NCI-H2227 (cell line): ENCODE data around the gene PUS1.
"Not testable (repeated sequence)": the region's sequence is repeated elsewhere in the genome, so short reads cannot be mapped to it uniquely, and the experiment has no call there.

ENCODE experiments used
- DNase-seq: peaks from one replicate; lab custom pipeline; 2025; ENCODE audit not compliant: unreplicated experiment; lab: John Stamatoyannopoulos, UW

Gene PUS1

DNA sequence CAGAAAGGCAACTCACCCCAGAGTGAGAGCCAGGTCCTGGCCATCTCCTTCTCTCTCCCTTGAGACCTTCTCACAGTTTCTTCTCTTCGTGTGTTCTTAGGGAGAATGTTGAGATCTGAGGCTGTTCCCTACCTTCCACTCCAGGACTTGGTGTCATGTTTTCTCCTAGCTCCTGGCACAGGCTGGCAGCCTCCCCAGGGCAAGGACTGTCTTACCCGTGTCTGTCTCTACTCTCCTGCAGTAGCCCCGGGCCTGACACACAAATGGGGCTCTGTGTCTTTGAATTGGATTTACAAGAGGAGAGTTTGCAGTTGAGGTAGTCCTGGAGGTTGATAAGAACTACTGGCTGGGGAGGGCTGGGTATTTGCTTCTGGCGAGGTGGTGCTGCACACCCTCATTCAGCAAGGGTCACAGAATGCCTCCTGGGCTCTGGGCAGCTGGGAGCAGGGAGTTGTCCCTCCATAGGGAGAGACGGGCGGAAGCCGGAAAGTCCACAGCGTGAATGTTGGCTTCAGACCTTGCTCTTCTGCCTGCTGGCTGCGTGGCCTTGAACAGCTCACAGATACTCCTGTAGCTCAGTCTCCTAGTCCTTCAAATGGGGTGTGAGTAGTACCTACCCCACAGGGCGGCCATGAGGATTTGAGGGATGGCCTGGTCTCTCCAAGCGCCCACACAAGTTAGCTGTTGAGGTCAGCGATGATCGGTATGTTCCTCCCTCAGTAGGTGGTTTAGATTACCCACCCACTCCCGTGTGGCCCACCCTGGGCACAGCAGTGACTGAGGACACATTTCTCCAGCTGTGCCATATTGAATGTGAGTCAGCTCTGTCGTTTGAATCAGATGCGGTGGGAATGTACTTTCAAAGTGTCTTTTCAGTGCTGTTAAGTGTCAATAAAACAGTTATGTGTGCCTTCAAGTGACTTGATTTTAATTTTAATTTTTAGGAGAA lies 30.8 kb downstream of the PUS1 start:
- no peak for DNase-seq

GRCh38 chr12:131960590-131961325 lies 31.7 kb downstream of the PUS1 start:
- DNase-seq, result not testable (repeated sequence)

DNA sequence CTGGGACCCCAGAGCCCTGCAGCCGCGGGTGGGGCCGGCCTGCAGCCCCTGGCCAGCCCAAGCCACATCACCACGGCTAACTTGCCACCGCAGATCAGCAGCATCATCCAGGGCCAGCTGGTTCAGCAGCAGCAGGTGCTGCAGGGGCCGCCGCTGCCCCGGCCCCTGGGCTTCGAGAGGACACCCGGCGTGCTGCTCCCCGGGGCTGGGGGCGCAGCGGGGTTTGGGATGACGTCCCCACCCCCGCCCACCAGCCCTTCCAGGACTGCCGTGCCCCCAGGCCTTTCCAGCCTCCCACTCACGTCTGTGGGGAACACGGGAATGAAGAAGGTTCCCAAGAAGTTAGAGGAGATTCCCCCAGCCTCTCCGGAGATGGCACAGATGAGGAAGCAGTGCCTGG lies 32.3 kb downstream of the PUS1 start:
- not testable (repeated sequence) for DNase-seq

GRCh38 chr12:131962069-131962468 lies 33.0 kb downstream of the PUS1 start:
- no peak for DNase-seq

- no peak for DNase-seq
Observed at GRCh38 chr12:131963381-131963780, 34.3 kb downstream of the PUS1 start.

- DNase-seq, result no peak
Observed at GRCh38 chr12:131965073-131965472, 36.0 kb downstream of the PUS1 start.

GRCh38 chr12:131971226-131971625 lies 42.1 kb downstream of the PUS1 start:
- DNase-seq, result no peak

DNA sequence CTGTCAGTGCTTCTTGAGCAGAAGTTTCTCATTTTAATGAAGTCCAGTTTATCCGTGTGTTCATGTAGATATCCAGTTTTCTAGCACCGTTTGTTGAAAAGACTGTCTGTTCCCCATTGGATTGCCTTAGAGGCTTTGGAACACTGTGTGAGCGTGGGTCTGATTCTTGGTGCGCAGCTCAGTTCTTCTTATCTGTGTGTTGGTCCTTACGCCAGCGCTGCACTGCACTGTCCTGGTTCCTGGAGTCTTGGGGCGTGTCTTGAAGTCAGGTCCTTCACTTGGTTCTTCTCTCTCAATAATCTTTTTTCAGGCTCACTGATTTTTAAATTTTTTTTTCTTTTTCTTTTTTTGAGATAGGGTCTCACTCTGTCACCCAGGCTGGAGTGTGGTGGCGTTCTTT lies 46.2 kb downstream of the PUS1 start:
- no peak for DNase-seq

- DNase-seq, result no peak
Observed at GRCh38 chr12:131979606-131980005, 50.5 kb downstream of the PUS1 start.

- no peak for DNase-seq
Observed at GRCh38 chr12:131980263-131980662, 51.2 kb downstream of the PUS1 start.

DNA sequence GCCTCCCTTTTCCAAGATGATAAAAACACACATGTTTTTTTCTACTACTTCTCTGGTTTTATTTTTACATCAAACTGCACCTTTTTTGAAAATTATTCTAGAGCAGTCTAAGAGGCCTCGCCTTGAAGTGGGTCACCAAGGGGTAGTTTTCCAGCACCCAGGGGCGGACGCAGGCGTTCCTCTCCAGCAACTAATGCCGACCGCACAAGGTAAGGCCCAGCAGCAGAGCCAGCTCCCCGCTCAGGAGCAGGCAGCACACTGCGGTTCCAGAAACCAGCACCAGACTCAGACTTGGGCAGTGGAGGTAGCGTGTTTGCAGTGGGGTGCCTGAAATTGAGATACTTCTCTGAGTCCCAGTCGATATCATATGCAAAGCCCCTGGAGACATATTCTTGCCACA lies 52.3 kb downstream of the PUS1 start:
- DNase-seq, result no peak

DNA sequence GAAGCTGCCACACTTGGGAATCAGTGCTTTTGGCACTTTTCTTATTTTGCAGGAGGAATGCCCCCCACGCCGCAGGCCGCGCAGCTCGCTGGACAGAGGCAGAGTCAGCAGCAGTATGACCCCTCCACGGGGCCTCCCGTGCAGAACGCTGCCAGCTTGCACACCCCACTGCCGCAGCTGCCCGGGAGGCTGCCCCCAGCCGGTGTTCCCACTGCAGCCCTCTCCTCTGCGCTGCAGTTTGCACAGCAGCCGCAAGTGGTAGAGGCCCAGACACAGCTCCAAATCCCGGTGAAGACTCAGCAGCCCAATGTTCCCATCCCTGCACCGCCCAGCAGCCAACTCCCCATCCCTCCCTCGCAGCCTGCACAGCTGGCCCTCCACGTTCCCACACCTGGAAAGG lies 53.0 kb downstream of the PUS1 start:
- DNase-seq, result no peak

GRCh38 chr12:131983026-131983425 lies 54.0 kb downstream of the PUS1 start:
- DNase-seq, result no peak

GRCh38 chr12:131983554-131983953 lies 54.5 kb downstream of the PUS1 start:
- no peak for DNase-seq

GRCh38 chr12:131984334-131984733 lies 55.3 kb downstream of the PUS1 start:
- DNase-seq, result no peak

DNA sequence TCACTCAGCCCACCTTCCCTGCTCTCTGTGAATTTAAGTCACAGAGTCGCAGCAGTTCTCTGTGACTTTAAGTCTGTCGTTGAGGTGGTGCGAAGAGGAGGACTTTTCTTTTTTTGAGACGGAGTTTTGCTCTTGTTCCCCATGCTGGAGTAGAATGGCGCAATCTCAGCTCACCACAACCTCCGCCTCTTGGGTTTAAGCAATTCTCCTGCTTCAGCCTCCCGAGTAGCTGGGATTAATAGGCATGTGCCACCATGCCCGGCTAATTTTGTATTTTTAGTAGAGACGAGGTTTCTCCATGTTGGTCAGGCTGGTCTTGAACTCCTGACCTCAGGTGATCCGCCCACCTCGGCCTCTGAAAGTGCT lies 56.4 kb downstream of the PUS1 start:
- DNase-seq, result not testable (repeated sequence)

DNA sequence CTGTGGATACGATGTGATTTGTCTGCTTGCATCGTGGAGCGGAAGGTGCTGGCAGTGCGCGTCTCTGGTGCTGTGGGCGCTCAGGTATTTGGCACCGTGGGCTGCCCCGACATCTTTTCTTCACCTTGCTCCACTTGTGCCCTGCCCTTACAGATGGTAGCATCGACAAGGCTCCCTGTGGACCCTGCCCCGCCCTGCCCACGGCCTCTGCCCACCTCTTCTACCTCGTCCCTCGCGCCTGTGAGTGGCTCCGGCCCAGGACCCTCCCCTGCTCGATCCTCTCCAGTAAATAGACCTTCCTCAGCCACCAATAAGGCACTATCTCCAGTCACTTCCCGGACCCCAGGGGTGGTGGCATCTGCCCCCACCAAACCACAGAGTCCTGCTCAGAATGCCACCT lies 57.3 kb downstream of the PUS1 start:
- no peak for DNase-seq

GRCh38 chr12:131986910-131987309 lies 57.8 kb downstream of the PUS1 start:
- no peak for DNase-seq

DNA sequence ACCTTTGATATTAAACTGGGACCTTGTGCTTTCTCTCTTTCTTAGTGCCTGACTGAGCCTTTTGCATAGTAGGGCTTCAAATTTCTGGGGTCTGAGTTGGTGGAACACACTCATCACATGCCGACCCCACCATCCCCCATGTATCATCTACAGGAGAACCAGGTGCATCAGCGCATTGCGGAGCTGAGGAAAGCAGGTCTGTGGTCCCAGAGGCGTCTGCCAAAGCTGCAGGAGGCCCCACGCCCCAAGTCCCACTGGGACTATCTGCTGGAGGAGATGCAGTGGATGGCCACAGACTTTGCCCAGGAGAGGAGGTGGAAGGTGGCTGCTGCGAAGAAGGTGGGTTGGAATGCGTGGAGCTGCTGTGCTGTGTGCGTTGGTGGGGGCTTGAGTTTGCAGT lies 58.5 kb downstream of the PUS1 start:
- no peak for DNase-seq

DNA sequence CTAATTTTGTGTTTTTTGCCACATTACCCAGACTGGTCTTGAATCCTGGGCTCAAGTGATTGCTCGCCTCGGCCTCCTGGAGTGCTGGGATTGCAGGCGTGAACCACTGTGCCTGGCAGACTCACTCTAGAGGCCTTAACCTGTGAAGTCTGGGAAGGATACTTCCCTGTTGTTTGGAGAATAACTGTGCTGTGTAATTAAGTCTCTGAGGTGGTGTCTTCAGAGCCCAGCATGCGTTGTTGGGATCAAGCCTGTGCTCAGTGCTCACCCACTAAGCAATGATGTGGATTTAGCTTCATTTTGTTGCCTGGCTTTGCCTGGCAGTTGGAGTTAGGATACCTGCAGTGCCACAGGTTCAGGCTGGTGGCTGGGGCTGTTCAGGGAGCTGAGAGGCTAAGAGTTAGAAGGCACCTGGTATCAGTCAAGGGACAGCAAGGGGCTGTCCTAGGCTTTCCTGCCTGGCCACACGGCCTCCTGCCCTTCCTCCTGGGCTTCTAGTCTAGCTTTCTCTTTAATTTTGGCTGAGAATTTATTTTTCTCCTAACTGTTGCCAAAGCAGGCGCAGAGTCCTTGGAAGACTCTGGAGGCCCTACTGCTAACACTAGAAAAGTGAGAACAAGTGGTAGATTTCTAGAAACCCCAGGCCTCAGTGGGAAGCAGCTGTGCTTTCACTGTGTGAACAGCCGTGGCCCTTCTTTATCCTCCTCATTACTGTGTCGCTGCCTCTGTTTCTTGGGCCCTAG lies 59.1 kb downstream of the PUS1 start:
- DNase-seq, result peak; percentile 13

DNA sequence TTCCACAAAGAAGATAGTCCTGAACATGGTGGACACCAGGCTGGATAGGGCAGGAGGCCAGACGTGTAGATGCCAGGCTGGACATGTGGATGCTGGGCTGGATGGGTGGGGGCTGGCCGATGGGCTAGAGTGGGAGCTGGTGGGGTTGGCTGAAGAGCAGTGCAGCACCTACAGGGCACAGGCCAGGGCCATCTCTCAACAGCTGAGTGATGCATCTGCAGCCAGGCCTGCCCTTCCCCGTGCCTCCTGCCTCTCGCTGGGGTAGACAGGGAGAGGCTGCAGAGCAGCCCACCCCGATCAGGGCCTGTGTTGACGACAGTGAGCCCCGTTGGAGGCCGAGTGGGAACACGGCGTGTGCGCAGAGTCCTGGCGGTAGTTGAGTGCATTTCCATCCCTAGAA lies 59.9 kb downstream of the PUS1 start:
- no peak for DNase-seq
